DOHH2 (cell line): Measurements from ENCODE around the gene FBXL20.

ENCODE experiments used
- H3F3A ChIP-seq: fragments of 200-600 bp; sonication (generic), shearing (Covaris generic); 2 replicates; pipeline ENCODE4 v1.6.0; 2016; ENCODE audit warnings: antibody characterized with exemption, mild to moderate bottlenecking; ENCODE audit not compliant: control insufficient read depth, insufficient read depth
- H3K27ac ChIP-seq: fragments of 200-600 bp; sonication (generic); 2 replicates; pipeline ENCODE4 v1.5.1; 2014; ENCODE audit warnings: low read depth, mild to moderate bottlenecking, low read length, moderate library complexity
- H3K27me3 ChIP-seq: fragments of 200-600 bp; sonication (generic); 2 replicates; pipeline ENCODE4 v1.6.1; 2014; ENCODE audit warnings: mild to moderate bottlenecking, low read length, mixed read lengths; ENCODE audit not compliant: control insufficient read depth
- H3K36me3 ChIP-seq: fragments of 200-600 bp; sonication (generic); 2 replicates; pipeline ENCODE4 v1.6.1; 2014; ENCODE audit warnings: mild to moderate bottlenecking, low read length, moderate library complexity, mixed read lengths; ENCODE audit not compliant: control insufficient read depth
- H3K4me1 ChIP-seq: fragments of 200-600 bp; sonication (generic); 2 replicates; pipeline ENCODE4 v1.6.1; 2014; ENCODE audit warnings: mild to moderate bottlenecking, low read length, mixed read lengths; ENCODE audit not compliant: control insufficient read depth
- H3K4me2 ChIP-seq: fragments of 200-600 bp; sonication (generic); 2 replicates; pipeline ENCODE4 v1.6.0; 2014; ENCODE audit warnings: mild to moderate bottlenecking, low read length, moderate library complexity
- H3K4me3 ChIP-seq: fragments of 200-600 bp; sonication (generic); 2 replicates; pipeline ENCODE4 v1.5.1; 2014; ENCODE audit warnings: mild to moderate bottlenecking, low read length, mixed read lengths
- H3K79me2 ChIP-seq: fragments of 200-600 bp; sonication (generic); 2 replicates; pipeline ENCODE4 v1.6.1; 2014; ENCODE audit warnings: mild to moderate bottlenecking, low read length, mixed read lengths; ENCODE audit not compliant: control insufficient read depth
- H3K9me2 ChIP-seq: fragments of 200-600 bp; sonication (generic); replicated peaks from 2 replicates; pipeline ENCODE4 v1.6.1; 2014; ENCODE audit warnings: mild to moderate bottlenecking, low read length, mixed read lengths; ENCODE audit not compliant: control insufficient read depth
- H3K9me3 ChIP-seq: fragments of 200-600 bp; sonication (generic); 2 replicates; pipeline ENCODE4 v1.6.1; 2014; ENCODE audit warnings: antibody characterized with exemption, low read length, mixed read lengths; ENCODE audit not compliant: control insufficient read depth, insufficient read depth
- H4K20me1 ChIP-seq: fragments of 200-600 bp; sonication (generic); 2 replicates; pipeline ENCODE4 v1.6.0; 2014; ENCODE audit warnings: low read depth, mild to moderate bottlenecking, antibody characterized with exemption, low read length, moderate library complexity; ENCODE audit not compliant: control insufficient read depth, insufficient read depth
- EZH2phosphoT487 ChIP-seq: fragments of 200-600 bp; sonication (generic); IDR thresholded peaks from 2 replicates; pipeline ENCODE4 v1.6.1; 2017; ENCODE audit warnings: borderline replicate concordance, mild to moderate bottlenecking, antibody characterized with exemption, low read length, moderate library complexity, mixed read lengths
- TF ChIP-seq, protein P1 (sequence below): fragments of 200-600 bp; sonication (generic); IDR thresholded peaks from one replicate; pipeline ENCODE4 v1.5.1; 2014; ENCODE audit warnings: antibody characterized with exemption, mild to moderate bottlenecking, low read depth, low read length; ENCODE audit not compliant: poor library complexity, severe bottlenecking

Gene FBXL20

DNA sequence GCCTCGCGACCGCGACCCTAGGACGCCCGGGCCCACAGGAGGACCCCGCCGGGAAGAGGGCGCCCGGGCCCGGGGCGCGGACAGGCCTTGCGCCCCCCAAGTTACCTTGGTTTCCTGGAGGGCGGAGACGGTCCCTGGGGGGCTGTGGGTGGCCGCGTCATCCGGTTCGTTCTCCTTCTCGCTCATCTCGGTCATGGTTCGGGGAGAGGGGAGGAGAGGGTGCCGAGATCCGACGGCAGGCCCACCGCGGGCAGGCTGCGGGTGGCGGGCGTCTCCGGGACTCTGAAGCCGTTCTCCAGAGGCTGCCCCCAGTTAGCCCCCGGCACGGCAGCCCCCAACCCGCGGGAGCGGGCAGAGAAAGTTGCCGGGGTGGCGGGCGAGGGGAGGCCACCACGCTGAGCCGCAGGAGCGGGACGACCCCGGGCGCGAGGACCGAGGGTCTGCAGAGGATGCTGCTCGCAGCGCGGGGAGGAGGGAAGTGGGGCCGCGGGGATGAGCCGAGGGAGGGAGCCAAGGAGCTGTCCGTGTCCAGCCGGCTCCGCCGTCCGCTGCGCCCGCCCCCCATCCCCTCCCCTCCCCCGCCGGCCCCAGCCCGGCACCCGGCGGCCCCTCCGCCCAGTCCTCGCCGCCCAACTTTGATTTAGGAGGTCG, 176.0 kb downstream of the FBXL20 start, which contains the start of gene STAC2:
STAC2 (minus strand) TSS at position 638 of the 651 bp plus-strand sequence; CDS start at position 195, 443 bp downstream.
- peaks cover 27% of the 10 kb centered on the region for H3K27me3 ChIP-seq
- H3K4me1 ChIP-seq = no peaks in the 10 kb centered on the region
- no peaks in the 10 kb centered on the region for H3K36me3 ChIP-seq
- no peak within 1 kb of the TSS for H3K4me3 ChIP-seq
- H4K20me1 ChIP-seq = no peaks in the 10 kb centered on the region
- H3F3A ChIP-seq = no peaks in the 10 kb centered on the region
- no peak within 1 kb of the TSS for H3K27ac ChIP-seq
- no peaks in the 10 kb centered on the region for H3K9me2 ChIP-seq
- no peaks in the 10 kb centered on the region for H3K79me2 ChIP-seq
- H3K4me2 ChIP-seq = no peak within 1 kb of the TSS
- no peaks in the 10 kb centered on the region for H3K9me3 ChIP-seq
- TF ChIP-seq, protein P1, sequence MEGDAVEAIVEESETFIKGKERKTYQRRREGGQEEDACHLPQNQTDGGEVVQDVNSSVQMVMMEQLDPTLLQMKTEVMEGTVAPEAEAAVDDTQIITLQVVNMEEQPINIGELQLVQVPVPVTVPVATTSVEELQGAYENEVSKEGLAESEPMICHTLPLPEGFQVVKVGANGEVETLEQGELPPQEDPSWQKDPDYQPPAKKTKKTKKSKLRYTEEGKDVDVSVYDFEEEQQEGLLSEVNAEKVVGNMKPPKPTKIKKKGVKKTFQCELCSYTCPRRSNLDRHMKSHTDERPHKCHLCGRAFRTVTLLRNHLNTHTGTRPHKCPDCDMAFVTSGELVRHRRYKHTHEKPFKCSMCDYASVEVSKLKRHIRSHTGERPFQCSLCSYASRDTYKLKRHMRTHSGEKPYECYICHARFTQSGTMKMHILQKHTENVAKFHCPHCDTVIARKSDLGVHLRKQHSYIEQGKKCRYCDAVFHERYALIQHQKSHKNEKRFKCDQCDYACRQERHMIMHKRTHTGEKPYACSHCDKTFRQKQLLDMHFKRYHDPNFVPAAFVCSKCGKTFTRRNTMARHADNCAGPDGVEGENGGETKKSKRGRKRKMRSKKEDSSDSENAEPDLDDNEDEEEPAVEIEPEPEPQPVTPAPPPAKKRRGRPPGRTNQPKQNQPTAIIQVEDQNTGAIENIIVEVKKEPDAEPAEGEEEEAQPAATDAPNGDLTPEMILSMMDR = no peak
- no peak for TF ChIP-seq EZH2phosphoT487

GRCh38 chr17:39224778-39225307, 176.6 kb downstream of the FBXL20 start:
- H3K4me1 ChIP-seq = no peaks in the 10 kb centered on the region
- H3F3A ChIP-seq = no peaks in the 10 kb centered on the region
- no peak overlapping the region for H3K4me3 ChIP-seq
- H3K27me3 ChIP-seq = peaks cover 27% of the 10 kb centered on the region
- H3K36me3 ChIP-seq = no peaks in the 10 kb centered on the region
- H3K27ac ChIP-seq = no peak overlapping the region
- H3K9me3 ChIP-seq = no peaks in the 10 kb centered on the region
- H3K4me2 ChIP-seq = no peak overlapping the region
- H3K9me2 ChIP-seq = no peaks in the 10 kb centered on the region
- no peak for TF ChIP-seq EZH2phosphoT487
- H3K79me2 ChIP-seq = no peaks in the 10 kb centered on the region
- no peaks in the 10 kb centered on the region for H4K20me1 ChIP-seq

GRCh38 chr17:39223907-39224777, 177.3 kb downstream of the FBXL20 start:
- no peak overlapping the region for H3K4me3 ChIP-seq
- no peak overlapping the region for H3K4me2 ChIP-seq
- no peaks in the 10 kb centered on the region for H3K9me3 ChIP-seq
- TF ChIP-seq, protein P1 = no peak
- no peak for TF ChIP-seq EZH2phosphoT487
- peaks cover 34% of the 10 kb centered on the region for H3K27me3 ChIP-seq
- H4K20me1 ChIP-seq = no peaks in the 10 kb centered on the region
- no peaks in the 10 kb centered on the region for H3K79me2 ChIP-seq
- no peaks in the 10 kb centered on the region for H3K9me2 ChIP-seq
- no peaks in the 10 kb centered on the region for H3K36me3 ChIP-seq
- no peak overlapping the region for H3K27ac ChIP-seq
- no peaks in the 10 kb centered on the region for H3K4me1 ChIP-seq
- H3F3A ChIP-seq = no peaks in the 10 kb centered on the region
